COLO829 (cell line): Measurements from ENCODE around the gene GFOD1.

Experiments
- DNase-seq: peaks from one replicate; pipeline ENCODE4 v3.0.0; 2012; ENCODE audit warnings: low spot score

GFOD1 gene

DNA sequence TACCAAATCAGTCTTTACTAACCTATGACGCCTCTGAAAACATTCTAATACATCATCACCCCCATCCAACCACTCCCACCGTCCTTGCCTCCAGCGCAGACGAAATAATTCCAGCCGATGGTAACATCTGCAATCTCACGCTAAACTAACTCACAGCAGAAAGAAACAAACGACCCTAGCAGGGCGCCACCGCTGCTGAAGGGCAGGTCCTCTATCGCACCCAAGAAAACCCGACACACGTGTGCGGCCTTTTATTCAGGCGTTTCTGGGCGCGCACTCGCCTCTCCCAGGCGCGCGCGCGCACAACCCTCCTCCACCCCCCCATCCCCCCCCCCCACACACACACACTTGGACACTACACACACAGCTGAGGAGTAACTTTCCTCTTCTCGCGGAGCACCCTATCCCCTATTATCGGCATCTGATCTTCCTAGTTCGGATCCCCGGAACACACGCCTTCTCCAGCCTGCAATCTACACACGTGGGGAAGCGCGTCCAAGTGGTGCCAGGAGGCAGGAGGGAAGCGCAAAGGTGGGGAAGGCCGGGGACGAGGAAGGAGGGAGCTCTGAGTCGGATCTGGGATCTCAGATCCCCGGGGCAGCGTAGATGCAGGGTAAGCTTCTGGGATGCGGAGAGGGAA, 1.4 kb downstream of the GFOD1 start:
- peak; percentile 37 for DNase-seq

- no peak for DNase-seq
Observed at GRCh38 chr6:13485303-13485702, 2.1 kb downstream of the GFOD1 start.

DNA sequence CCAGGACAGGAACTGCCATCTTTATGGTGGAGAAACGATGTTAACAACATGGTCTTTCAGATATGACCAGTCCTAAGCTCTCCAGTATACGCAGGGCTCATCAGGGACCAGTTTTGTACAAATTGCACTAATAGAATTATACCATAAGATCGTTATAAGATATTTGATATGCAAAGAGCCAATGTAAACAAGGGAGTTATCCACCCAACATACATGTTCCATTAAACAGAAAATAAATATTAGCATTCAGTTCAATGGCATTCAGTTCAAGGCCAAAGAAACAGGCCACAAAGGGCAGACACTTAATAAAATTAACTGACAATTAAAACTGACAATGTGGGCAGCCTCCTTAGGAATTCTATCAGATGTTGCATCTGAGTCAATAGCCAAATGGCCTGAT, 2.6 kb downstream of the GFOD1 start:
- no peak for DNase-seq

DNA sequence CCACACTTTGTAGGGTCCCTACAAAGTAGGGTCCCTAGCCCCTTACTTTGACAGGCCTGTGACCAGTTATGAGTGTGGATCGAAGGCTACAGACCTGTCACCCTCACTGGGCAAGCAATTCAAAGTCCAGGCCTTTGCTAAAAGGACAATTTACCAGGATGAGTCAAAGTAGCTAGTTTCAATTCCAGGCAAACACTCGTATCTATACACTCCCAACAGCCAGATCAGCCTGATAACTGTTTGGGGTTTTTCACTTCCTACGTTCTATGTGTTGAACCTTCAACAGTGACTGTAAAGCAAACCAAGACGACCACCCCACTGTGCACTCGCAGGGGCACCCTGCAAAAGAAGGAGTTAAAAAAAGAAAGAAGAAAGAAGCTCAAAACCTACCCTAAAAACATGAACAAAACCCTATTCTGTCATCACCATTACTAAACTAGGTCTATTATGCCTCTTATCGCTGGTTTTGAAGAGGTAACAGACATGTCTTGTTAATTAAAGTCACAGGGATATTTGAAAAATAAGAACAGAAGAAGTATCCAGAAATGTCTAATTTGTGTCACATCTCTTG, 3.2 kb downstream of the GFOD1 start:
- DNase-seq, result no peak

DNA sequence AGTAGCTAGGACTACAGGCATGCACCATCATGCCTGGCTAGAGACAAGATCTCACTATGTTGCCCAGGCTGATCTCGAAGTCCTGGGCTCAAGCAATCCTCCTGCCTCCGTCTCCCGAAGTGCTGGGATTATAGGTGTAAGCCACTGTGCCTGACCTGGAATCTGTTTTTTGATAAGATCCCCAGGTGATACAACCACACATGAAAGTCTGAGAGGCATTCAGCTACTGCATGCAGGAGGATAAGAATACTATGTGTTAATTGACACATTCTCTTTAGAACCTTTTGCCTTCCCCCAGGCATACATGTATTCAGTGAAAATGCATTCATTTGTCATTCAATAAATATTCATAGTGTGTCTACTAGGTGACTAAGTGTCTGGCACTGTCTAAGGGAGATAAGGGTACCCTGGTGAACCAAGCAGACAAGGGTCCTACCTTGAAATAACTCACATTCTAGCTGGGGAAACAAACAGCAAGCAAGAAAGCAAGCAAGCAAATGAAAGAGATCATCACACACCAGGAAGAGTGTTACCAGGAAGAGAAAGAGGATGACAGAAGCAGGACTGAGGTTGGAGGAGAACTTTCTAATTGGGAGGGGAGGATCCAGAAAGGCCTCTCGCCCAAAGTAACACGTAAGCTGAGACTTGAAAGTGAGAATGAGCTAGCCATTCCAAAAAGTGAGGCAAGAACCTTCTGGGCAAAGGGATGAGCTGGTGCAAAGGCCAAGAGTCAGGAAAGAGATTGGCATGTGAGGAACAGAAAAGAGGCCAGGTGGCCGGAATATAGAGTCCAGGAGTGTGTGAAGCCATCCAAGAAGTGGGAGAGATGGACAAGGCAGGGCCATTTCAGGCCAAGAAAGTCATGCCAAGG, 6.5 kb downstream of the GFOD1 start:
- DNase-seq, result no peak

GRCh38 chr6:13479971-13480434, 7.4 kb downstream of the GFOD1 start:
- no peak for DNase-seq

- DNase-seq, result no peak
Observed at GRCh38 chr6:13479206-13479800, 8.1 kb downstream of the GFOD1 start.

GRCh38 chr6:13478525-13478966, 8.9 kb downstream of the GFOD1 start:
- DNase-seq, result no peak

DNA sequence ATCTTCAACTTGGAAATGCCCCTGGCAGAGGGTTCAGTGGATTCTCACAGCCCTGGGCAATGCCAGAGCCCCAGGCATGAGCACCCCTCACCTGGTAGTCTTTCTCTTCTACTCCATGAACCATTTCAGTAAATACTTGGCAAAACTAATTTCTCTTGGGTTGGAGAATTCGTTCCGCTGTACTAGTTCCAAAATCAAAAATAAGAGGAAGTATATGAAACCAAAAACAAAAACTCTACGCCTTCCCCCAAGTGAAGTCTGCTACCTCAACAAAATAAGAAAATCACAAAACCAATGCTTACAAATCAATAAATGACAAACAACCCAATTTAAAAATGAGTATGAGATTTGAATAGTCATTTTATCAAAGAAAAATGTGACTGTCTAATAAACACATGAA, 12.6 kb downstream of the GFOD1 start:
- no peak for DNase-seq

DNA sequence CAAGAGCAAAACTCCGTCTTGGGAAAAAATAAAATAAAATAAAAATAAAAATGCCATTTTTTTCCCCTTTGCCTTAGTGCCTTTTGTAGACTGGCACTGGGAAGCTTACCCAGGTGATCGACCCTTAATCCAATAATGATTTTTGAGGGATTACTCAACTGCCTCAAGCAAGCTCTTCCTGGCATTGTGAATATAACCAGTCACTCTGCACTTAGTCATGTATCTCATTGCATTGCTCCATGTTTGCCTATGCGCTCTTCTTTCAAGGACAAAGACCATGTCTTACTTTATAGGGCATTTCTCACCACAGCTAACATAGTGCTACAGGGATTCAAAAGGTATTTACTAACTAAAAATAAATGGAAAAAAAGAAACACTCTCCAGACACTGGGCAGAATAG, 13.0 kb downstream of the GFOD1 start:
- DNase-seq, result no peak

DNA sequence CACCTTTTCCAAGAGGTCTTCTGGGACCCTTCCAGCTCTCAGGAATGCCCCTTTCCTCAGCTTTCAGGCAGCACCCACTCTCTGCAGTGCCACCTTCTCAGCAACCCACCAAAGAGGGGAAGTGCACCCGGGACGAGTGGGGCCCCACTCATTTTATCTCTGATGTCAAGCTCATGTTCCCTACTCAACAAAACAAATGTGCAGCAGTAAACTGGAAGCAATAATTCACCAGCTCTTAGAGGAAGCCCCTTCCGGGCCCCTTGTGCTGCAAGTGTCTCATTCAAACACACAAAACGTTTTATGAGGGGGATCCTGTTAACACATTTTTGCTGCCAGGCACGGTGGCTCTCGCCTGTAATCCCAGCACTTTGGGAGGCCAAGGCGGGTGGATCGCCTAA, 13.6 kb downstream of the GFOD1 start:
- DNase-seq, result no peak

- DNase-seq, result no peak
Observed at GRCh38 chr6:13472976-13473767, 14.2 kb downstream of the GFOD1 start.

DNA sequence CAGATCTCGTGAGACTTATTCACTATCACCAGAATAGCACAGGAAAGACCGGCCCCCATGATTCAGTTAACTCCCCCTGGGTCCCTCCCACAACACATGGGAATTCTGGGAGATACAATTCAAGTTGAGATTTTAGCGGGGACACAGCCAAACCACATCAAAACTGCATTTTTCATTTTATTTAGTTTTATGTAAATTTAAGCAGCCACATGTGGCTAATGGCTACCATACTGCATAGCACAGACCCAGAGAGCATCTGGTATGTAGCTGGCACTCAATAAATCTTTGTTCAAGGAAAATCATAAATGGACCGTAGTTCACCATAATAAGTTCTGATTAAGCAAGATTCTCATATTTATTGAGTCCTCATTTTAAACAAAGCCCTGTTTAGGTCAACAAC, 15.3 kb downstream of the GFOD1 start:
- DNase-seq, result no peak

DNA sequence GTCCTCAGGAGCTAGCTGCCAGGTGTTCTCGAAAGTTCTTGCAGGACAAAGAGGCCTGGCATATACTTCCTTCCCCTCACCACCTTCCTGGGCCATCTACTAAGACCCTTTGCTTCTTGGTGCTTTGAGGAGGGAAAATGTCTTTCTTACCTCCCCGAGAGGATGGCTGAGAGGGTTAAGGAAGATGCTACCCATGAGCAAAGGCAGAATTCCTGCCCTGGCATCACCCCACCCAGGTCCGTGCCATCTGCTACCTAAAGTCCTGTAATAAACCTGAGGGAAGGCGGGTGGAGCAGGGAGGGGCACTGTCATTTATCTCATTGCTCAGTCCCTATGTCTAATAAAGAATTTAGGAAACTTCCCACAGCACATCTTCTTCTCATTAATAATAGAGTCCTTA, 16.2 kb downstream of the GFOD1 start:
- DNase-seq, result no peak

GRCh38 chr6:13470238-13471140, 16.9 kb downstream of the GFOD1 start:
- DNase-seq, result peak; percentile 90

- no peak for DNase-seq
Observed at GRCh38 chr6:13469693-13470092, 17.7 kb downstream of the GFOD1 start.

DNA sequence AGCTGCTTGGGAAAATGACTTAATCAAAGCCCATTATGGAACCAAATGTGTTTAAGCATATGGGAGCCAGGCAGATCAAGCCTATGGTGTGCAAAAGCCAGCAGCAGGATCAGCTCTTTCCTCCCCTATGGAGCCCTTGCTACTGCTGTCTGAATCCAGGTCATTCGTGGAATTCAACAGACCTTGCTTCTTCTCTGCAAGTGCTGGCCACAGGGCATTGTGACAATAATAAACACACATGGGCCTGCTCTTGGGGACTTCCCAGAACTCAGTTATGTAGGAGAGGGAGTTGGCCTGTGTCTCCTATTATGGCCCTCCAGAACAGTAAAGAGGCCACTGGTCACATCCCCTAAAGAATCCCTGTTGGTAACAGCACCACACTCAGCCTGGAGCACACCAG, 18.6 kb downstream of the GFOD1 start:
- DNase-seq, result no peak

- no peak for DNase-seq
Observed at GRCh38 chr6:13467216-13467600, 20.2 kb downstream of the GFOD1 start.

- no peak for DNase-seq
Observed at GRCh38 chr6:13466304-13467215, 20.8 kb downstream of the GFOD1 start.

DNA sequence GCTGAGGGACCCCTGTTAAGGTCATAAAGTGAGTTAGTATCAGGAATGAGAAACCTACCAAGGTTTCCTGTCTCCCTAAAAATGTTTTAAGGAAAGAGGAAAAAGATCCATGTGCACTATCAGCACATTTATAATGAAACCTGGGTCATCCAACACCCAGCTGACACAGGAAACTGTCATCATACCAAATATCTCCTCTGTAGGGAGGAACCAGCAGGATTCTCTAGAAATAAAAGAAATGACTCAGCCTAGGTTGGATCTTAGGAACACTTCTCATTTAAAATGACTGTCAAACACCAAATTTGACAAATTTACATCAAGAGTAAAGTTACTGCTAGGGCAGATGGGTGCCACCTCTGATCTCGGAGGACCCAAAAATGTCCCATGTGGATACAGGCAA, 21.7 kb downstream of the GFOD1 start:
- no peak for DNase-seq
